NCI-H82 (cell line): ENCODE data around the gene ERF.

ENCODE experiments used
- DNase-seq: peaks from one replicate; lab custom pipeline; 2025; lab: John Stamatoyannopoulos, UW

Gene ERF

DNA sequence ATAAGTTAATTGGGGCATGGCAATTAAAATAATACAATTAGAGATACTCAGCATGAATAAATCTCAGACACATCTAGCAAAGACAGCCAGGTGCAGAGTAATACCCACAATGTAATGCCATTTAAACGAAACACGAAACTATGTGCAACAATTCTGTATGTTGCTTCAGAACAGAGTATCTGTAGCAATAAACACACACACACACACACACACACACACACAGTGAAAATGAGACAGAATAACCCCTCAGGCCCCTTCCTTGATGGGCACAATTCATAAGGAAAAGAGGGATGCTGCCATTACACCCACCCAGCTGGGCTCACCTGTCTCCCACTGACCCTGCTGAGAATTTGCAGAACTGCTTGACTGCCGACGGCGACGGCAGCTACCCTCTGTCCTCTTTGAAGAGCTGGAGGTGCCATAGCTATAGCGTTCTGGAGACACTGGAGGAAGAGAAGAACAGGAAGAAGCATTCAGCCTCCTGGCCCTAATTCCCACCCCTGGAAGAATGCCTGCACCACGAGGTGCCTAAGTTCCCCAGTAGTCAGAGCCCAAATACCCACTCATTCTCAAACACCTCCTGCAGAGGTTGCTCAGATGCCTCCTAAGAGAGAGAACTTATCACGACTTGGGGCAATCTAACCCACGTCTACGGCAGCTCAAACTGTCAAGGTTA is 40.0 kb downstream of the ERF start:
- no peak for DNase-seq

DNA sequence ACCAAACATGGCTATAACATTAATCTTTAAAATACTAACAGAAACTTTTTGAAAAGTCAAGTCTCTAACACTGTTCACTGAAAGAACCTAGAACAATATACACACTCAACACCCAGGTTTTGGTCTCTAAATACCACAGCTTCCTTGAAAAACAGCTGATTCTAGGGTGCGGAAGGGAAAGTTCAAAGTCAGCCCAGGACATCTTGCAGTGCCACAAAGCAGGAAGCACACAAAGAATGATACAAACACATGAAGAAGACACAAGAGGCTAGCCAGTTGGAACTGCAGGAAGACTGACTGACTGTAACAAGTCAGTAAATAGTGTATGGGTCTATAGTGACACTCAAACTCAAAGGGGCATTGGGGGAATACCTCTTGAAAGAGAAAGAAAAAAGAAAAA is 42.0 kb downstream of the ERF start:
- DNase-seq: no peak

GRCh38 chr19:42208612-42209011 is 46.3 kb downstream of the ERF start:
- DNase-seq: no peak

GRCh38 chr19:42207767-42208271 is 47.1 kb downstream of the ERF start:
- DNase-seq: no peak

GRCh38 chr19:42206871-42207755 is 47.8 kb downstream of the ERF start:
- no peak for DNase-seq

GRCh38 chr19:42204664-42205063 is 50.3 kb downstream of the ERF start:
- DNase-seq: no peak

- DNase-seq: no peak
These were observed 51.2 kb downstream of the ERF start for GRCh38 chr19:42203700-42204099.

DNA sequence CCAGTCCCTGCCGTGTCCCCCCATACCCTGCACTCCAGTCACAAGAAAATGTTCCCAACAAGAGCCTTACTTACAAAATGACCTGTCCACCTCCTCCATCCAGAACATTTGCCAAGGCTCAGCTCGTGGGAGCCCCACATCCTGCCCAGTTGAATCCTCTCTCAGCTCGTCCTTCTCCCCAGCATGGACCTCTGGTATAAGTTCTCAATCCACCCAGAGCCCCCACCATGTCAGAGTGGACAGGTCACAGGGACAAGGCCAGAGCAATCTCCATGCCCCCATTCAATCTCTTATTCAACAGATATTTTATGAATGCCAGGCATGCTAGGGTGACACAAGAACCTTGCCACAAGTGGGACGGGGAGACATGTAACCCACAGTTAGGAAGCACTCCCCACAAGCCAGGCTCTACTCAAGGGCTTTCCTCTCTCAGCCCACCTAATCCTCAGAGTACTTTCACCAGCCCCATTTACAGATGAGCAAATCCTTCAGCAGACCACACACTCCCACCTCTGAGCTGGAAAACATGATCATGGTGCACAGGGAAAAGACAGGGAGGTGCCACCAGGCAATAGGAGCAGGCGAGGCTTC is 52.5 kb downstream of the ERF start:
- no peak for DNase-seq

DNA sequence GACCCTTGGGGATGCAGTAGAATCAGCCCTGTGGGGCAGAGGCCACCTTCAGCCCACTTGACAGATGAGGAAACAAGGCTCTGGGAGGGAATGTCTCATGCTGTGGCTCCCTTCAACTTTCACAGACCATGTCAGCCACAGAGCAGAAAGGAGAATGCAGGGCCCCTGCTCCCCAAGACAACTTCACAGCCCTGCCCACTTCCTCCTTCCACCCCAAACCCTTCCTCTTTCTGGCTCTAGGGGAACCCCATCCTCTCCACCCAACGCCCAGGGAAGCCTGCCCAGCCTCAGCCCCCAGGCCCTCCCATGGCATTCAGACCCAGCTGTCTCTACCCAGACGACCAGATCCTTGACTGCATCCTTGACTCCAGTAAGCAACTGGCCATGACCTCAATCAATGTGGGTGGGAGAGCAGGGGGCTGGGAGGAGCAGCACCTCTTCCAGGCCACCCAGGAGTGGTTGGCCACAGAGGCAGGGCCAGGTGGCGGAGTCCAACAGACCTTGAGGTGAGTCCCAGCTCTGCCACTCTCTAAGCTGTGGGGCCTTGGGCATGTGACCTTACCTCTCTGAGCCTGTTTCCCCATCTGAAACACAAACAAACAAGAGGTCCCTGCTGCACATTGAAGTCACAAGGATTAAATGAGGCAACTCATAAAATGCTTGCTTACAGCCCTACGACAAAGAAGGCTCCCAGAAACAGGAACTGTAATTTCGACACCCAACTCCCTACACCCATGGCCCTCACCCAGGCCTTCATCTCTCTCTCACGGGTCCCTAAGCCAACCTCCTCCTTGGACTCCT is 53.2 kb downstream of the ERF start:
- no peak for DNase-seq

DNA sequence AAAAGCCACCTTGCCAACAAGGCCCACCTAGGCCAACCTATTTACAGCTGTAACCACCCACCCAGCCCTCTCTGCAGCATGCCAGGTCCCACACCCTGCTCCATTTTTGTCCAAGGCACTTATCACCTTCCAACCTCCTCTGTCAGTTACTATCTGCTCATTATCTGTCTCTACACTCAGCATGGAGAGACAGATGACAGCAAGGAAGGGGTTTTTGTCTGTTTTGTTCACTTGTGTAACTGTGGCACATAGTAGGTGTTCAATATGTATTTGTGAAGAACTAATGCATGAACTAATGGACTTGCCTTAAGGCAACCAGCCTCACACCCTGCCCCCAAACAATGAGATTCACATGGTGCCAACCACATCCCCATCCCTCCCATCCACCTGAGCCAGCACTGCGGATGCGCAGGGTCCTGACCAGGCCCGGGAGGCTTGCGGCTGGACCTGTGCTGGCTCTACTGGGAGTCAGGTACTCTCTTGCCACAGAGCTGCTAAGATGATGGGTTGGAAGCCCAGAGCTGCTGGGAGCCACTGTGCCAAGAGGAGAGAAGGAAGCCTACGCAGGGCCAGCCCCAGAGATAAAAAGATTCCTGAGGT is 54.7 kb downstream of the ERF start:
- DNase-seq: no peak

- DNase-seq: no peak
These were observed 55.4 kb downstream of the ERF start for GRCh38 chr19:42199440-42200115.

GRCh38 chr19:42198676-42199439 is 56.1 kb downstream of the ERF start:
- no peak for DNase-seq
